Measurements from ENCODE around the gene GRIFIN.
A peak's percentile ranks its signal among the peaks of the same experiment; 100 is the strongest.
"Not testable (repeated sequence)": the region's sequence is repeated elsewhere in the genome, so short reads cannot be mapped to it uniquely, and the experiment has no call there.

The GRIFIN gene

DNA sequence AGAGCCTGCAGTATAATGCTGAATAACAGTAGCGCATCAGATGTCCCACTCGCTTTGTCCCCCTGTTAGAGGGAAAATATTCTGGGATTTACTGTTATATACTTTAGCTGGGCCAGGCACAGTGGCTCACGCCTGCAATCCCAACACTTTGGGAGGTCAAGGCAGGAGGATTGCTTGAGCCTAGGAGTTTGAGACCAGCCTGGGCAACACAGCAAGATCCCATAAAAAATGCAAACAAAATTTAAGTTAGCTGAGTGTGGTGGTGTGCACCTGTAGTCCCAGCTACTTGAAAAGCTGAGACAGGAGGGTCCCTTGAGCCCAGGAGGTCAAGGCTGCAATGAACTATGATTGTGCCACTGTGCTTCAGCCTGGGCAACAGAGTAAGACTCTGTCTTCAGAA lies 22.3 kb downstream of the GRIFIN start:
- DNase-seq (ENCODE audit: low spot score): not testable (repeated sequence)

DNA sequence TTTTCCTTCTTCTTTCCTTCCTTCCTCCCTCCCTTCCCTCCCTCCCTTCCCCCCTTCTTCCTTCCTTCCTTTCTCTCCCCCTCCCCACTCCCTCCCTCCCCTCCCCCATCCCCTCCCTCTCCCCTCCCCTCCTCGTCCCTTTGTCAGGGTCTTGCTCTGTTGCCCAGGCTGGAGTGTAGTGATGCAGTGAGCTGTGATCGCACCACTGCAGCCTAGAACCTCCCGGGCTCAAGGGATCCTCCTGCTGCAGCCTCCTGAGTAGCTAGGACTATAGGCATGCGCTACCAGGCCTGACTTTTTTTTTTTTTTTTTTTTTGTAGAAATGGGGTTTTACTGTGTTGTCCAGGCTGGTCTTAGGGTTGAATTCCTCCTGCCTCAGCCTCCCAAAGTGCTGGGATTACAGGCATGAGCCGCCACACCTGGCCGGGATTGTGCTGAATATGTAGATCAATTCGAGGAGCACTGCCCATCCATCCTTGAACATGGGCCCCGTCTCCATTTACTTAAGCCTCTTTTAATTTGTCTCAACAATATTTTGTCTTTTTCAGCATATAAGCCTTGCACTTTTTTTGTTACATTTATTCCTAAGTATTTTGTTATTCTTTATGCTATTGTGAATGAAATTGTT lies 23.4 kb downstream of the GRIFIN start:
- DNase-seq (ENCODE audit: low spot score): no peak

DNA sequence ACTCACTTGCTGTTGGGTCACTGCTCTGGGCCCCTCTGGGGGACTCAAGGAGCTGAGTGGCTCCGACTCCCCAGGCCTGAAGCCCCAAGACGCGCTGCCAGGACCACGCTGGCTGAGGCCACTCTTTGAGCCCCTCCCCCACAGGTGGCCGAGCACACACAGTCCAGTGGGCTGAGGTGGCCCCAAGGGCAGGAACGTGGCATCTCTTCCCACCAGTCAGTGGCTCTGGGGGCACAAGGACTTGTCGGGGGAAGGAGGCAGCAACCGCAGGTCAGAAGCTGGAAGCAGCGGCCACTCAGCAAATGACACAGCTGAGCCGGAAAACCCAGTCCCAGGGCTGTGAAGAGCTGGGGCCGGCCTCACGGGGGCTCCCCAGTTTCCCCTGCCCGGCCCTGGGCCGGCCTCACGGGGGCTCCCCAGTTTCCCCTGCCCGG lies 24.1 kb downstream of the GRIFIN start:
- no peak for DNase-seq (ENCODE audit: low spot score)

DNA sequence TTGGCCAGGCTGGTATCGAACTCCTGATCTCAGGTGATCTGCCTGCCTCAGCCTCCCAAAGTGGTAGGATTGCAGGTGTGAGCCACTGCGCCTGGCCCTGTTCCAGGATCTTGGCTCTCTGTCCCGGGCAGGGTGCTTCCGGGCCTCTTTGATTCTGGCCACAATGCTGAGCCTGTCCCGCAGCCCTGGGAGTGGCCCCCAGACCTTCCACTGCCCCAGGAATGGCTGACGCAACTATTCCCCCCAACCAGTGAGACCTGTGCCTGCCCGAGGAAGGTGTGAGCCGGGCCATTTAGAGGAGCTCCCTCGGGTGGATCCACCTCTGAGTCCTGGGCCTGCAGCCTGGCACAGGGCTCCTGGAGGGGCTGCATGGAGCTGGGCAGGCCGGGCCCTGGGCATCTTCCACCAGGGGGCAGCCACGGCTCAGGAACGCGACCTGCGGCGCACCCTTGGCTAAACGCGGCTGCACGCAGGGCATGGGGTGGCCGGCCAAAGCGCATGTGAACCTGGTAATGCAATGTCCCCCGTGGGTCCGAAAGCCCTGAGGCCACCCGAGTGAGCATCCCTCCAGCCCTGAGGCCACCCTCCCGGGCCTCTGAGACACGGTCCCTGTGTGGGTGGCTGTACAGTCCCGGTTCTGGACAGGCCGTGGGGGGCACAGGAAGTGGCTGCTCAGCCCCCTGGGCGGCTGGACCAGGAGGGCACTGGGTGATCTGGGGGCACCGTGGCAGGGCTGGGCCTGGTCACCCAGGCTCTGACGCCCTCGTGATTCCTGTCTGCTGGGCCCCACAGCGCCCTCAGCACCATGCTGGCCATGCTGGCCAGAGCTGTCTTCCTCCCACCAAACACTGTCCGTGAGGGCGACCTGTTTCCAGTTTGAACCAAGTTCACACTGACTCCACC lies 24.8 kb downstream of the GRIFIN start:
- DNase-seq (ENCODE audit: low spot score): peak; percentile 75

DNA sequence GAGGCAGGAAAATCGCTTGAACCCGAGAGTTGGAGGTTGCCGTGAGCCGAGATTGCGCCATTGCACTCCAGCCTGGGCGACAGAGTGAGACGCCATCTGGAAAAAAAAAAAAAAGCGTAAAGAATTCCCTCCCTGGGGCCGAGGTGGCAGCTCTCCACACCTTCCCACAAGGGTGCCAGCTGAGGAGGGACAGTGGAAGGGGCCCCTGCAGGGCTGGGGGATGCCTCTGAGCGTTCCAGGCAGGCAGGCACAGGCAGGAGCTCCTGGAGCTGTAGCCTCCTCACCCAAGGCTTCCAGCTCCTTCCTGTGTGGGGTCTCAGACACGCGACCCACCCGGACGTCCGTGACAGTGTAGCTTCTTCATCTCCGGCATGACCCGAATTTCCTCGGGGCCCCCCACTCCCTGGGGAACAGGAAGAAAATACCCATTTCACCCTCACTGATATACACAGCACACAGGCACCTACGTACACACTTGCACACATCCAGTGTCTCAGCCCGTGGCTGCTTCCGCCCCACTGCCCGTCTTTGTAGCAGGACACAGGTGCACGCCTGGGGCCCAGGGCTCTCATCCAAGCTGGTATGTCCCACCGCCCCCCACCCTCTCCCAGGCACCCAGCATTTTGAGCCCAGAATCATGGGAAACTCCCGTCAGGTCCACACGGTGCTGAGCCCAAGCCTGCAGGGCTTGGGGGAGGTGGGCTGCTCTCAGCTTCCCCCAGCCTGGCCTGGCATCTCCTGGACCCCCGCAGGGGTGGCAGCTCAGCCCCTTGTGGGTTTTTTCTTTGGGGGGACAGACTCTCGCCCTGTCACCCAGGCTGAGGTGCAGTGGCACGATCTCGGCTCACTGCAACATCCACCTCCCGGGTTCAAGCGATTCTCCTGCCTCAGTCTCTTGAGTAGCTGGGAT lies 25.7 kb downstream of the GRIFIN start:
- no peak for DNase-seq (ENCODE audit: low spot score)

DNA sequence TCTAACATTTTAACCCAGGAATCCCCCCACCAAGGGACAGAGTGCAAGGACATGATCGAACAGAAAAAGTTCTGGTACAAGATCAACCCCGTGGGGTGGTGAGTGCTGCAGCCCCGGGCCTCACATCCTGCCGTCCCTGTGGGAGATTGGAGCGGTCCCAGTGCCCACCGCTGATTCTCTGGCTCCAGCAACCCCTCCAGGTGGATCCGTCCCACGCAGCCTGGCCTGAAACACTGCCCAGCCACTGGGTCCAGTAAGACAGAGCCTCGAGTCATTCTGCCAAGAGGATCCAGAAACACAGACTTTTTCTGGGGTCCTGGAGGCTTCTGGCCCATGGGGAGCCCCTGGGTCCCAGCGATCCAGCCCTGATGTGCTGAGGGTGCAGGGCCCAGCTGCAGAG lies 29.5 kb downstream of the GRIFIN start:
- no peak for DNase-seq (ENCODE audit: low spot score)

DNA sequence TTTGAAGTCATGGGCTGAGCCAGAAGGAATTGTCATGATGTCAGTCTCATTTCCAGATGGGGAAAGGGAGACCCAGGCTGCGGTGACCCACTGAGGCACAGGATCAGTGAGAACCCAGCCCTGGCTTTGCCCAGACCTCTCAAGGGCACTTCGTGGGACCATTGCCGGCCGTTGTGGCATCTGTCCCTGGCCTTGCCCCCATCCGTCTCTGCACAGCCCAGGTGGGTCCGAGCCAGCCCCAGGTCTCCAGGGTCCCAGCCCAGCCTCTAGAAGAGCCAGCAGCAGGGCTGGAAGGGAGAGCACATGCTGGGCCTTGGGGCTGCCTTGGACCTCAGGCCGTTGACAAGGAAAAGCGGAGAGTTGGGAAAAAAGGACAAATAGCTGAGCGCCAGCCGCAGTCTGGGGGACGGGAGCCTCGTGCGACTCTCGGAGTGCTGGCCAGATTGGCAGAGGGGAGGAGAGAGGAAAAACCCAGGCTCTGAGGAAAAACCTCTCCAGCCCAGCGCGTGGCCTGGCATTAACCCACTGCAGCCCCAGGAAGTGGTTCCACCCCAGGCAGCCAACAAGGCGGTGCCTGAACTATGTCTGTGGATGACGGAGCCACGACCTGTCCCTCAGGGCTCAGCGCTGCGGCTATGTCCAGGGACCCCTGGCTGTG lies 30.2 kb downstream of the GRIFIN start:
- DNase-seq (ENCODE audit: low spot score): no peak

DNA sequence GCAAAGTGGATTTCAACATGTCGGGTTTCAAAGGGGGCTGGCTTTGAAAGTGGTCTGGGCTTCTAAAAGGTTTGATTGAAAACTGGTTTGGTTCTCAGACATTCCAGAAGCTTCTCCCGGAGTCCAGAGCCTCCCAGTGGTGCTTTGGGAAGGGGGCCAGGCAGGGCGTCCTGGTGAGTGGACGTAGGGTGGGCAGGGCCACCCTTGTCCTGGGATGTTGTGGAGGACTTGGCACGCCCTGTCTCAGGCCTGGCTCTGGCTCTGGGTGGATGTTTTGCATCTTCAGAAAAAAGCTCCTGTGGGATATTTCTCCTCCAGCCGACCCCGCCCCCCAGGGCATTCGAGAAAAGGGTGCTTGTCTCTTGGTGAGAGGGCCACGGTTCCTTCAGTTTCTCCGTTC lies 31.2 kb downstream of the GRIFIN start:
- DNase-seq (ENCODE audit: low spot score): no peak

DNA sequence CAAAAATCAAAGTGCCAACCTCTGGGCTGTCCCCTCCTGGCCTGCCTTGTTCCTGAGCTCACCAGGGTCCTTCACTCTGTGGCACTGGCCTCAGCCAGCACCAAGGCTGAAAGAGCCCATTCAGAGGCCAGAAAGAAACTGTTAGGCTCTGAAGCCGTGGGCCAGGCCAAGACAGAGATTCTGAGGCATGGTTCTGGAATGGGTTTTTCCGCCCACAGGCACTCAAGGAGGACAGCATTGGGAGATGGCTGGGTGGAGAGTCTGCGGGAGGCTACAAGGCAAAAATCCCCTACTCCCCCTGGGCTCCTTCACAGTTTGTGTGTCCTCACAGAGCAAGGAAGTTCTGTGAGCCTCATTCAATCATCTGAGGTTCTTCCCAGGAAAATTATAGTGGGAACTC lies 31.7 kb downstream of the GRIFIN start:
- no peak for DNase-seq (ENCODE audit: low spot score)

DNA sequence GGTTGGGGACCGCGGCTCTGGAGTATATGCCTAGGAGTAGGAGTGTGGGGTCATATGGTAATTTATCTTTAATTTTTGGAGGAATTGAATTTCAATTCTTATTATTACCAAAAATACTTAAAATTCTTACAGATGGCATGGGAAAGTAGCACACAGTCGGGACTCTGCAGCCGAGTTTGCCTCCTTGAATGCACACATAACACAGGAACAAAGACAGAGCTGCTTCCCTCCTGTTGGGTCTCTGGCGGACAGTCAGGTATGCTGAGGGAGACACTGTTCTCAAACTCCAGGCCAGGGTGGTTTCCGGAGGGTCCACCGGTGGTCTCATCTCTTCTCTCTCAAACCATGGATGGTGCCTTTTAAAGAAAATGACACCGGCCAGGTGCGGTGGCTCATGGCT lies 32.7 kb downstream of the GRIFIN start:
- DNase-seq (ENCODE audit: low spot score): no peak

DNA sequence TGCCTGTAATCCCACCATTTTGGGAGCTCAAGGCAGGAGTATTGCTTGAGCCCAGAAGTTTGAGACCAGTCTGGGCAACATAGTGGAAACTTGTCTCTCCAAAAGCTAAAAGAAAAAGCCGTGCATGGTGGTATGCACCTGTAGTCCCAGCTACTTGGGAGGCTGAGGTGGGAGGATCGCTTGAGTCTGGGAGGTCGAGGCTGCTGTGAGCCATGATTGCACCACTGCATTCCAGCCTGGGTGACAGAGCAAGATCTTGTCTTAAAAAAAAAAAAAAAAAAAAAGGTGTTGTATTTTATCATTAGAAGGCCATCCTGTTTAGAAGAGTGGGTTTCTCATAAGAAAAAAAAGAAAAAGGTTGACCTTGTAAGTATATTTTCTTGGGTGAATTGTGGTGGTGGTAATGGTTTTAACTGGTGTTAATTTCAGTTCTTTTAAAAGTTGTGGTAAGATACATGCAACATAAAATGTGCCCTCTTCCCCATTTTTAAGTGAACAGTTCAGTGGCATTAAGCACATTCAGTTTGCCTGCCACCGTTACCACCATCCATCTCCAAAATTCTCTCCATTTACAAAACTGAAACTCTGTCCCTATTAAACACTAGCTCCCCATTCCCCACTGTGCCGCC lies 34.7 kb downstream of the GRIFIN start:
- DNase-seq (ENCODE audit: low spot score): no peak

DNA sequence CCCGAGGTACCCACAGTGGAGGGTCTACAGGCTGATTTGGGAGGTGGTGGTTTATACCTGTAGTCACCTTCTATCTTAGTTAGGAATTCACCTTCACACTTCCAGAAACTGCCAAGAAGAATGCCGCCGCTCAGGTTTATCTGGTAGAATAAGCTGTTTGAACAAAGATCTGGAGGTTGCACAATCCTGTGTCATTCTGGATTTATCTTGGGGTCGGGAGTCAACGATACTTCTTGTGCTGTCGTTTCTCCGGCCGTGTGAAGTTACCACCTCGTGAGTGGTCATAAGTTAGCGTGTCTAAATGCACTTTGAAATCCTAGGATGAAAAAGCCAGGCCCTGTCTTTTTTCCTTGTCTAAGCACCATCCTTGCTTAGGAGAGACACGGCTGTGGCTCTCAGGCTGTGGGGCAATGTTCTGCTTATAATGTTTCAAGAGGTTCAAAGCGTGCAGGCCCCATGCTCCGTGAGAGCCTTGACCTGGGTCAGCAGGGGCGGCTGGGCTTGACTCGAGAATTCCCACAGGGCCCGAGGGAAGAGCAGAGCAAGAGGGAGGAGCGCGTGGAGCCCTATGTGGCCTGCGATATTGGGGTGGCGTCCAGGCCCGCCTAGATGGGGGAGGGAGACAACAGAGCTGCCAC lies 35.5 kb downstream of the GRIFIN start:
- DNase-seq (ENCODE audit: low spot score): no peak

DNA sequence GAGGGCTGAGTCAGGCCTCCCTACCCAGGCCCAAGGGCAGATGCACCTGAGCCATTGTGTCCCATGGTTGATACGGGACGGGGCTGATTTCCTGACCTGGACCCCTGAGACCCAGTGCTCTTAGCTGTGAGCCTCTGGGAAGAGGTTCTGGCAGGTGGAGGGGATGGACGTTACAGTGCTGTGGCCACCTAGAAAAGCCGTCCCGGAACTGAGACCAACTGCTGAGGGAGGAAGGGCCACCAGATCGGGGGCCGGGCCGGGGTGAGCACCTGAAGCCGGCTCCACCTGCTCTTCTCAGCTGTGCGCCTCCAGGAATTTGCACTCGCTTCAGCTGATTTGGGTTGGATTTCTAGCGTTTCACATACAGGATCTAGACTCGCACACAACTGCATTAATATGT lies 37.4 kb downstream of the GRIFIN start:
- no peak for DNase-seq (ENCODE audit: low spot score)

DNA sequence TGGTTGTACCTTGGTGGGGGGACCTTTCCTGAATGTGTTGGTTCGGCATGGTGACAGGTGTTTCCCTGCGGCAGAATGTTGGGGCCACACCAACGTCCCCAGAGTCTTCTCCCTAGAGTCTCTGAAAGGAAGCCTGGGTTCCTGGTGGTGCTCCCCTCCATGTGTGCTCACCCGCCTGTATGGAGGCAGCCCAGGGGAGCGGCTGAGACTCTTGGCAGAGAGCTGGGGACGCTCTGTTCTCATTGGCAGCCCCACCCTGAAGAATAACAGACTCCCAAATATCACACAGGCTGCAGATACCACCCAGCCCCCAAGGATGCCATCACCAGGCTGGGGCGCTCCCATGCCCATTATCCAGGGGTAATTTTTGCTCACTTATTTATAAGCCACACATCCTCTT lies 38.0 kb downstream of the GRIFIN start:
- DNase-seq (ENCODE audit: low spot score): no peak

DNA sequence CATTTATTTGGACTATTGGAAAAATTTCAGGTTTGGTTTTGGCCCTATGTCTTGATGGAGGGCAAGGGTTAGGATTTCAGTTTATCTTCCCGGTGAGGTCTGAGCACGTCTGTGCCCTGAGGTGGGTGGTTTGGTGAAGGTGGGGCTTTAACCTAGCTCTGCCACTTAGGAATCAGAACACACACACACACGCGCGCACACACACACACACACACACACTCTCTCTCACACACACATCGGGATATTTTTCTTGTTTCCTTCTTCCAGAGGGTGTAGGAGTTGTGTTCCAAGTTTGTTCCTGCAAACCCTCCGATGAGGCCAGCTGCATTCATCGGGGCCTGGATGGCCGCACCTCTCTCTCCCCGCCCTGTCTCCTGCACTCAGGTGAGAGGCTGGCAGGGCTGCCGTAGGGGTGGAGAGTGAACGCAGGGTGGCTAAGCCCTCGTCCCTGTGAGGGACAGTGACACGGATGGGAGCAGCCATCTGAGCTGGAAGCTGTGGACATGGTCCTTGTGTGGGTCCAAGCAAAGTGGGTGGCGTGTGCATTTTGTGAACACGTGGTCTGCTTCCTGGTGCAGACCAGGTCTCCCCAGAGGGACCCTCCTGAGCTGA lies 38.6 kb downstream of the GRIFIN start:
- DNase-seq (ENCODE audit: low spot score): no peak

DNA sequence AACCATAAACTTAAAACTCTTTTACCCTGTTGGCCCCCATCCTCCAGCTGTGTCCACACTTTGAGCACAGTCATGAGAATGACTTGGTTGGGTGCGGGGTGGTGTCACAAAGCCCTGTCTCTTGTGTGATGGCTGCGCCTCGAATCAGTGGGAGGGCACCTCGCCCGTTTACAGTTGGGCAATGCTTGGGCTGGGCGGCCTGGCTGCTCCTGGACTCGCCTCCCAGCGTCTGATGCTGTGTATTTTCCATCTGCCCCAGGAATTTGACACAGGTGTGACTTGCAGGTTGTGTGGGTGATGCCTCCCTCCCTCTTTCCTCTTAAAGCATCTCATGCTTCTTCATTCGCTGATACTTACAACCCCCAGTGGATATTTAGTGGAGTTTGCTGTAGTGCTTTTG lies 39.1 kb downstream of the GRIFIN start:
- DNase-seq (ENCODE audit: low spot score): no peak

DNA sequence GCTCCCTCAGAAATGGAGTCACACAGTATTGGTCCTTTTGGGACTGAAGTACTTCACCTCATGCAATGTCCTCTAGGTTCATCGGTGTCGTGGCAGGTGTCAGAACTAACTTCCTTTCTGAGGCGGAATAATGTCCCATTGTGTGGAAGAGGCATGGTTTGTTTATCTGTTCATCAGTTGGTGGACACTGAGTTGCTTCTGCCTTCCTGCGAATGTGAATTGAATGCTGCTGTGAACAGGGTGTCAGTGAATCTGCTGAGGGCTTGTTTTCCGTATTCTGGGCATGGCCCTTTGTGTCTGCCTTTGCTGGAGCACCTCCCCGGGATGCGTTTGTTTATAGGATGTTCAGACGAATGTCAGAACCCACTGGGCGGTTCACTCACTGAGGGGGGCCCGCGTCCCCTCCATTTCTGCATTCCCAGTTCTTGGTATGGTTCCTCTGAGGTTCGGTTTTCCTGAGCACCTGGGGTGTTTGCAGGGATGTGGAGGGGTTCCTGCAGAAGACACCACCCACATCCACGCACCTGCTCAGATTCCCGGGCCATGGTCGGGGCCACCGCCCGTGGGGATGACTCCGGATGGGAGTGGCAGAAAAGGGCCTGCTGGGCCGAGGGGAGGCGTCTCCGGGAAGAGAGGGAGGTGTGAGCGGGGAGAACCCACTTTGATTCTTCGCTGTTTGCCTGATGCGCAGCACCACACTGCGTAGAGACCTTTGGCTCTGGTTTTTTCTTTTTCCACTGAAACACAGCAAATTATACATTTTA lies 39.7 kb downstream of the GRIFIN start:
- DNase-seq (ENCODE audit: low spot score): no peak

DNA sequence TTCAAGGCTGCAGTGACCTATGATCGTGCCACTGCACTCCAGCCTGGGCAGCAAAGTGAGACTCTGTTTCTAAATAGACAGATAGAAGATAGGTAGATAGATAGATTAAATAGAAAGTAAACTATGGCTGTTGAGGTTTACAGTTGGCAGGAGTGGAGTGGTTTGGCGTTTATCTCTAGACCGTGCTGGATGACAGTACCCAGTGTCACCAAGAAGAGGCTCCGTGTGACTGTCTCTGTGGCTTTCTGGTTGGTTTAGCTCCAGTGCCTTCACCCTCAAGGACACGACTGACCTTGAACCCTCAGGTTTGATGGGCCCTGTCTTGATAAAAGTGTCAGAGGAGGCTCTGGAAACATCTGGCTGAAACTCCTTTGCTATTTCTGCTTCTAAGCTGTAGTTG lies 41.1 kb downstream of the GRIFIN start:
- no peak for DNase-seq (ENCODE audit: low spot score)

Data from SK-N-DZ (cell line).